Measurements from ENCODE around the gene LRRTM4.

Gene LRRTM4

GRCh38 chr2:77470096-77470495, 52.1 kb downstream of the LRRTM4 start:
- no peak for DNase-seq (ENCODE audit: low spot score)

- DNase-seq (ENCODE audit: low spot score): no peak
Observed at GRCh38 chr2:77469106-77469505, 53.1 kb downstream of the LRRTM4 start.

GRCh38 chr2:77459840-77460239, 62.3 kb downstream of the LRRTM4 start:
- no peak for DNase-seq (ENCODE audit: low spot score)

GRCh38 chr2:77458216-77458615, 64.0 kb downstream of the LRRTM4 start:
- no peak for DNase-seq (ENCODE audit: low spot score)

- DNase-seq (ENCODE audit: low spot score): no peak
Observed at GRCh38 chr2:77457665-77458064, 64.5 kb downstream of the LRRTM4 start.

- peak; percentile 2 for DNase-seq (ENCODE audit: low spot score)
Observed at GRCh38 chr2:77443076-77443475, 79.1 kb downstream of the LRRTM4 start.

- DNase-seq (ENCODE audit: low spot score): no peak
Observed at GRCh38 chr2:77434880-77435279, 87.3 kb downstream of the LRRTM4 start.

- DNase-seq (ENCODE audit: low spot score): no peak
Observed at GRCh38 chr2:77428946-77429345, 93.2 kb downstream of the LRRTM4 start.

GRCh38 chr2:77421971-77422370, 100.2 kb downstream of the LRRTM4 start:
- no peak for DNase-seq (ENCODE audit: low spot score)

GRCh38 chr2:77418537-77418936, 103.6 kb downstream of the LRRTM4 start:
- no peak for DNase-seq (ENCODE audit: low spot score)

GRCh38 chr2:77404189-77404588, 118.0 kb downstream of the LRRTM4 start:
- no peak for DNase-seq (ENCODE audit: low spot score)

- DNase-seq (ENCODE audit: low spot score): no peak
Observed at GRCh38 chr2:77398970-77399600, 123.1 kb downstream of the LRRTM4 start.

- DNase-seq (ENCODE audit: low spot score): no peak
Observed at GRCh38 chr2:77397763-77398162, 124.4 kb downstream of the LRRTM4 start.

- DNase-seq (ENCODE audit: low spot score): no peak
Observed at GRCh38 chr2:77395011-77395410, 127.2 kb downstream of the LRRTM4 start.

- no peak for DNase-seq (ENCODE audit: low spot score)
Observed at GRCh38 chr2:77391119-77391518, 131.1 kb downstream of the LRRTM4 start.

GRCh38 chr2:77387324-77387723, 134.9 kb downstream of the LRRTM4 start:
- no peak for DNase-seq (ENCODE audit: low spot score)

GRCh38 chr2:77372636-77373035, 149.5 kb downstream of the LRRTM4 start:
- no peak for DNase-seq (ENCODE audit: low spot score)

- no peak for DNase-seq (ENCODE audit: low spot score)
Observed at GRCh38 chr2:77370511-77370910, 151.7 kb downstream of the LRRTM4 start.

GRCh38 chr2:77363277-77363676, 158.9 kb downstream of the LRRTM4 start:
- DNase-seq (ENCODE audit: low spot score): no peak

GRCh38 chr2:77348821-77349220, 173.4 kb downstream of the LRRTM4 start:
- DNase-seq (ENCODE audit: low spot score): no peak

- no peak for DNase-seq (ENCODE audit: low spot score)
Observed at GRCh38 chr2:77336013-77336412, 186.2 kb downstream of the LRRTM4 start.

- no peak for DNase-seq (ENCODE audit: low spot score)
Observed at GRCh38 chr2:77328134-77328931, 193.8 kb downstream of the LRRTM4 start.

GRCh38 chr2:77325395-77325794, 196.8 kb downstream of the LRRTM4 start:
- DNase-seq (ENCODE audit: low spot score): no peak

- no peak for DNase-seq (ENCODE audit: low spot score)
Observed at GRCh38 chr2:77322431-77322830, 199.7 kb downstream of the LRRTM4 start.

Data from AG08396 (cell line).